Right forelimb (tissue), 1 donor: ENCODE data around the gene BCAS4.
"Not testable (repeated sequence)": the region's sequence is repeated elsewhere in the genome, so short reads cannot be mapped to it uniquely, and the experiment has no call there.

ENCODE experiments used
- DNase-seq: peaks from one replicate; pipeline ENCODE4 v3.0.0-alpha.2; 2018

Gene BCAS4

DNA sequence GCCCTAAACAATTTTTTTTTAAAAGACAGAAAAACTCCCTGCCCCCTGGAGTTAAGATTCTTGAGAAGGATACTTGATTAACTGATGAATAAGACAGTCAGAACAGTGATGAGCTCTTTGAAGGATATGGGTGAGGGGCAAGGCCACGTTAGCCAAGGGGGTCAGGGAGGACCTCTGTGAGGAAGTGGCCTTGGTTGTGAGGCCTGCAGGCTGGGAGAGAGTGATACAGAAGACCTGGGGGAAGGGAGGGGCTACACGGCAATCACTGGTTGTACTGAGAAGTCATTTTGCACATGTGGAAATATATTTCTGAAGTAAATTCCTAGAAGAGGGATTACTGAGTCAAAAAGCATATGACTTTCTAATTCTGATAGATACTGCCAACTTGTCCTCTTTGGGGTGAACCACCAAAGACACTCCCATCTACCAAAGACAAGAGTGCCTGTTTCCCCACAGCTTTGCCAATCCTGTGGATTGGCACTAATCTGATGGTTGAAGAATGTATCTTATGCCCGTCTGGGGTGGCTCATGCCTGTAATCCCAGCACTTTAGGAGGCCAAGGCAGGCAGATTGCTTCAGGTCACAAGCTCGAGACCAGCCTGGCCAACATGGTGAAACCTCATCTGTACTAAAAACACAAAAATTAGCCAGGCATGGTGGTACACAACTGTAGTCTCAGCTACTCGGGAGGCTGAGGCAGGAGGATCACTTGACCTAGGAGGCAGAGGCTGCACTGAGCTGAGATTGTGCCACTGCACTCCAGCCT is 22.3 kb upstream of the BCAS4 start:
- DNase-seq: no peak

- DNase-seq: no peak
Observed at GRCh38 chr20:50774515-50774914, 20.3 kb upstream of the BCAS4 start.

- no peak for DNase-seq
Observed at GRCh38 chr20:50776122-50776817, 18.6 kb upstream of the BCAS4 start.

DNA sequence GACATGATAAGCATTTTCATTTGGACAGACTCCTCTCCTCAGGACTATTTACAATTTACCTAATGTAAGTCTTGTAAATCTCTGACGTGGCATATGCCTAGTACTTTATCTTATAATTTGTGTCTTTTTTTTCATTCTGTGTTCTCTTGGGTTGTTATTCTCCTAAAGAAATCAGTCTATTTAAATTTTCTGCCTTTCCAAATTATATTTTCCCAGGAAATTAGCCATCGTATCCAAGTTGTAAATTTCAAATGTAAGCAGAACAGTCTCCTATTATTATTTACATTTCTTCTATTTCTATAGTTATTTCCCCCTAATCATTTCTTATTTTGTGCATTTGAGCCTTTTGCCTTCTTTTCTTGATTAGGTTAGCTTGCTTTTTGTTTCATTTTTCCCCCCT is 17.5 kb upstream of the BCAS4 start:
- DNase-seq: no peak

GRCh38 chr20:50778994-50779393 is 15.9 kb upstream of the BCAS4 start:
- DNase-seq: not testable (repeated sequence)

GRCh38 chr20:50783390-50783789 is 11.5 kb upstream of the BCAS4 start:
- no peak for DNase-seq

GRCh38 chr20:50783903-50784302 is 11.0 kb upstream of the BCAS4 start:
- no peak for DNase-seq

- no peak for DNase-seq
Observed at GRCh38 chr20:50784464-50784863, 10.4 kb upstream of the BCAS4 start.

DNA sequence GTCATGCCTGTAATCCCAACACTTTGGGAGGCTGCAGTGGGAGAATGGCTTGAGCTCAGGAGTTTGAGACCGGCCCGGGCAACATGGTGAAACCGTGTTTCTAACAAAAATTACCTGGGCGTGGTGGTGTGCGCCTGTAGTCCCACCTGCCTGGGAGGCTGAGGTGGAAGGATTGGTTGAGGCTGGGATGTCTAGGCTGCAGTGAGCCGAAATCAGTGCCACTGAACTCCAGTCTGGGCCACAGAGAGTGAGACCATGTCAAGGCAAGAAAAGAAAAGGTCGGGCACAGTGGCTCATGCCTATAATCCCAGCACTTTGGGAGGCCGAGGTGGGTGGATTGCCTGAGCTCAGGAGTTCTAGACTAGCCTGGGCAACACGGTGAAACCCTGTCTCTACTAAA is 8.2 kb upstream of the BCAS4 start:
- no peak for DNase-seq

GRCh38 chr20:50787181-50787580 is 7.7 kb upstream of the BCAS4 start:
- DNase-seq: no peak

GRCh38 chr20:50788045-50788991 is 6.5 kb upstream of the BCAS4 start:
- no peak for DNase-seq

- DNase-seq: no peak
Observed at GRCh38 chr20:50789968-50790650, 4.8 kb upstream of the BCAS4 start.

GRCh38 chr20:50790651-50791277 is 4.1 kb upstream of the BCAS4 start:
- DNase-seq: peak; percentile 94

- no peak for DNase-seq
Observed at GRCh38 chr20:50792708-50793574, 1.9 kb upstream of the BCAS4 start.

GRCh38 chr20:50793575-50794016 is 1.3 kb upstream of the BCAS4 start:
- not testable (repeated sequence) for DNase-seq

DNA sequence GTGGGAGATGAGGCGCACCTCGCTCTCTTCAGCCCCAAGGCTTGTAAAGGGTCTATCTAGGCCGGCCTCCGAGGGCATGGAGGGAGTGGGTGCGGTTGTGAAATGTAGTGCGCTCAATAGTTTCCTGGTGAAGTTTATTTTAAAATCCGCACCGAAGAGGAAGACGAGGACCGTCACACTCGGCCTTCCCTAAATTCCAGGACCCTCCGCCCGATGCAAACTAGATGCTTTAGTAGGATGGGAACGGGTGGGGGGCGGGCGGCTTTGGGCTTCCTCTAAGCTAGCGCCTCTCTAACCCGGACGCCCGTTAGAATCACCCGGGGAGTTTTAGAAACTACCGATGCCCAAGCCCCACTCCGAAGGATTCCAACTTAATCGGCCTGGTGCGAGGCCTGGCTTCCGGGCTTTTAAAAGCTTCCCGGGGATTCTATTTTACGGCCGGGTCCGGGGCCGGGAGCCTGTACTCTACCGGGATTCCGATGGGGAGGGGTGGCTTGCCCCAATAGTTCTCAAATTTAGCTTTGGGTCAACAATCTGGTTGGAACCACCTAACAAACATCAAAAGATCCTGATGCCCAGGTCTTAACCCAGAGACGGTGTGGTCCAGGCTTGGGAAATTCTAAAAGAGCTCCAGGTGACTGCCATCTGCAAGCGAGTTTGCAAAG is 548 bp upstream of the BCAS4 start:
- DNase-seq: no peak

GRCh38 chr20:50797142-50797541 is 2.3 kb downstream of the BCAS4 start:
- DNase-seq: no peak

DNA sequence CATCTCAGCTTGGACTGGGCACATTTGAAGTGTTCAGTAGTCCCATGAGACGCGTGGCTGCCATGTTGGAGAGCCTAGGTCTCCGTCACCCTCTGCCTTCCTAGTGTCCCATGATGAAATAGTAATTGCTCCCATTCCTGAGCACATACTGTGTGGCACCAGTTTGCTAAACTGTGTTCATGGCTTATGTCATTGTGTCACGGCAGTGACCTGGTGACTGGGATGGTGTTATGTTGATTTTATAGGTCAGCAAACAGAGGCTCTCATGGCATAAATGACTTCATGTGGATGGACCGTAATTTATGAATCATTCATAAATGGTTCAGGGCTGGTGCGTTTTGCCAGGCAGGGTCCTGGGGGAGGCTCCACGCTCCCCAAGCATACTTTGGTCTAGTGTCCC is 3.8 kb downstream of the BCAS4 start:
- DNase-seq: no peak

DNA sequence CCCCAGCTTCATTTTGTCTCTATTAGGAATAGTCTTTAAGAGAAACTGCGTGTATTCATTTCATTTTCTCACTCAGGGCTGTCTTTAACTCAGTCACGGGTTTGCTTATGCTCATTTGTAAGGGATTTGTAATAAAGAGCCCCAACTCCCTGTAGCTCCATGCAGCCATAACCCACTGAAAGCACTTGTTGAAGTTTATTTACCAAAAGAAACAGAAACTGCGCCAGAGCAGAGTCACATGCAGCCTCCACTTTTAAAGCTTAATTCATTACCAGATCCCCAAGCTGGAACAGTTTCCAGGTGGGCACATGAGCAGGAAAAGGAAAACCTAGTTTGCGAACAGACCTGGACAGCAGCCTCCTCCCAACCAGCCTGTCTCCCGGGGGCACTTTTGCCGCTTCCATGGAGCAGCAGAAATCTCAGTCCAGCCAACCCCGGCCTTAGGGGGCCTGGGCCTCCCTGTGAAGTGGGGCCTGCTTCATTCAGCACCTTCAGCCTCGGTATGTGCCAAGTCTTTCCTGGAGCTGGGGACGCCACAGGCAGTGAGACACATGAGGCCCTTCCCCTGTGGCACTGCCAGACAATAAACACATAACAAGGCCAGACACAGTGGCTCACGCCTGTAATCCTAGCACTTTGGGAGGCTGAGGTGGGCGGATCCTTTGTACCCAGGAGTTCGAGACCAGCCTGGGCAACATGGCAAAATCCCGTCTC is 4.5 kb downstream of the BCAS4 start:
- no peak for DNase-seq
